MCF 10A (cell line): ENCODE data around the gene MTMR1. TPM values are rescaled to one million over a fixed set of nuclear protein-coding genes. Genes with fewer than 3 reads are reported as not detected.

ENCODE experiments used
- BruUV-seq: library from RNA; stranded (reverse); fragments of 400-500 nt; replicated peaks from 2 replicates; lab custom pipeline; 2021; lab: Mats Ljungman, UMichigan
- CTCF ChIA-PET: fragments of 300-600 bp; sonication (Branson Sonifier 250); formaldehyde crosslinking; extraction: SDS; loops from one replicate; lab custom pipeline; 2021; ENCODE audit warnings: antibody characterized with exemption, inconsistent platforms; lab: Yijun Ruan, JAX
- POLR2A ChIA-PET: fragments of 300-600, 350-650 bp; sonication (Branson Sonifier 250); formaldehyde crosslinking; extraction: SDS; loops from one replicate; lab custom pipeline; 2020; ENCODE audit warnings: antibody characterized with exemption, inconsistent platforms; lab: Yijun Ruan, JAX
- DNase-seq: peaks from one replicate; pipeline ENCODE4 v3.0.0-alpha.2; 2018; ENCODE audit not compliant: unreplicated experiment
- H3K27ac Mint-ChIP-seq: one replicate; pipeline ENCODE4 v1.8.0; 2022; ENCODE audit warnings: mild to moderate bottlenecking, low read depth, mixed read lengths; ENCODE audit not compliant: unreplicated experiment
- H3K27me3 Mint-ChIP-seq: one replicate; pipeline ENCODE4 v1.8.0; 2022; ENCODE audit warnings: mixed read lengths; ENCODE audit not compliant: insufficient read depth, unreplicated experiment
- H3K36me3 Mint-ChIP-seq: one replicate; pipeline ENCODE4 v1.8.0; 2022; ENCODE audit warnings: mild to moderate bottlenecking, moderate library complexity, mixed read lengths; ENCODE audit not compliant: insufficient read depth, unreplicated experiment
- H3K4me1 Mint-ChIP-seq: one replicate; pipeline ENCODE4 v1.8.0; 2022; ENCODE audit warnings: mixed read lengths; ENCODE audit not compliant: insufficient read depth, unreplicated experiment
- H3K4me3 Mint-ChIP-seq: one replicate; pipeline ENCODE4 v1.8.0; 2022; ENCODE audit warnings: mild to moderate bottlenecking, moderate library complexity, mixed read lengths; ENCODE audit not compliant: unreplicated experiment
- H3K9me3 Mint-ChIP-seq: one replicate; pipeline ENCODE4 v1.8.0; 2022; ENCODE audit warnings: mixed read lengths; ENCODE audit not compliant: unreplicated experiment
- CTCF ChIP-seq: fragments of 200-600 bp; IDR thresholded peaks from one replicate; pipeline ENCODE4 v1.8.0; 2022; ENCODE audit warnings: antibody characterized with exemption, mild to moderate bottlenecking; ENCODE audit not compliant: unreplicated experiment
- intact Hi-C: fragments of 100-400 bp; cut with micrococcal nuclease; formaldehyde crosslinking; loops from 2 replicates; pipeline ENCODE4 v1.14.1; 2022
- total RNA-seq: library from RNA; stranded (reverse); gene quantifications from 2 replicates; pipeline ENCODE4 v1.2.3, GENCODE V29; 2022

MTMR1 gene
- total RNA-seq, 1 experiment from 2014 or later, result 24.7 TPM

GRCh38 chrX:150767475-150768131, 74.4 kb downstream of the MTMR1 start:
- ChIA-PET CTCF (interaction anchor here (0.6 to 3.2 kb wide), 2 partner anchors 315 to 945 kb away, joined by 3 to 20 read pairs; no protein-coding TSS in a partner anchor), POLR2A (interaction anchor here (0.5 kb wide), 1 partner anchor 936 kb away, joined by 3 read pairs; no protein-coding TSS in a partner anchor)
- TF ChIP-seq CTCF, result no peak
- peak; percentile 83 for DNase-seq
- BruUV-seq, result TSS peak; percentile 38
- Mint-ChIP-seq H3K27me3 (no peaks in the 10 kb centered on the region), H3K4me1 (peaks cover 7% of the 10 kb centered on the region), H3K36me3 (peaks cover 50% of the 10 kb centered on the region), H3K4me3 (no peak overlapping the region), H3K27ac (no peak overlapping the region), H3K9me3 (no peaks in the 10 kb centered on the region)
- intact Hi-C loops, result no loop called here

- ChIA-PET CTCF (interaction anchor here (0.6 to 3.2 kb wide), 2 partner anchors 314 to 944 kb away, joined by 3 to 20 read pairs; no protein-coding TSS in a partner anchor), POLR2A (interaction anchor here (0.5 kb wide), 1 partner anchor 936 kb away, joined by 3 read pairs; no protein-coding TSS in a partner anchor)
- Mint-ChIP-seq H3K9me3 (no peaks in the 10 kb centered on the region), H3K4me1 (peaks cover 7% of the 10 kb centered on the region), H3K27ac (no peak overlapping the region), H3K27me3 (no peaks in the 10 kb centered on the region), H3K36me3 (peaks cover 50% of the 10 kb centered on the region), H3K4me3 (no peak overlapping the region)
- DNase-seq, result peak; percentile 53
- no peak for TF ChIP-seq CTCF
- BruUV-seq, result no TSS peak
- intact Hi-C loops, result no loop called here
Measured at GRCh38 chrX:150768132-150768485, 74.9 kb downstream of the MTMR1 start.

- CTCF ChIA-PET, result interaction anchor here (0.9 to 3.2 kb wide), 2 partner anchors 314 to 316 kb away, joined by 4 to 20 read pairs; no protein-coding TSS in a partner anchor
- Mint-ChIP-seq H3K36me3 (peaks cover 45% of the 10 kb centered on the region), H3K9me3 (no peaks in the 10 kb centered on the region), H3K4me3 (no peak overlapping the region), H3K27me3 (no peaks in the 10 kb centered on the region), H3K27ac (no peak overlapping the region), H3K4me1 (peaks cover 7% of the 10 kb centered on the region)
- TF ChIP-seq CTCF, result no peak
- BruUV-seq, result no TSS peak
- POLR2A ChIA-PET, result no interaction called here
- intact Hi-C loops, result no loop called here
- DNase-seq, result no peak
Measured at GRCh38 chrX:150768580-150769190, 75.5 kb downstream of the MTMR1 start.

- intact Hi-C loops, result no loop called here
- H3K27ac Mint-ChIP-seq, result no peak overlapping the region
- TF ChIP-seq CTCF, result no peak
- DNase-seq, result no peak
- BruUV-seq, result no TSS peak
- peaks cover 38% of the 10 kb centered on the region for H3K36me3 Mint-ChIP-seq
- no peaks in the 10 kb centered on the region for H3K27me3 Mint-ChIP-seq
- CTCF ChIA-PET, result interaction anchor here (0.9 to 3.2 kb wide), 2 partner anchors 313 to 315 kb away, joined by 4 to 20 read pairs; no protein-coding TSS in a partner anchor
- peaks cover 7% of the 10 kb centered on the region for H3K4me1 Mint-ChIP-seq
- no peak overlapping the region for H3K4me3 Mint-ChIP-seq
- H3K9me3 Mint-ChIP-seq, result no peaks in the 10 kb centered on the region
- POLR2A ChIA-PET, result no interaction called here
Measured at GRCh38 chrX:150769408-150769807, 76.2 kb downstream of the MTMR1 start.
